Activated CD8-positive, alpha-beta T cell treated with anti-CD3 and anti-CD28 coated beads for 36 hours (primary cell): ENCODE data around the gene CLNK. TPM values are rescaled to one million over a fixed set of nuclear protein-coding genes. Genes with fewer than 3 reads are reported as not detected.
A peak's percentile ranks its signal among the peaks of the same experiment; 100 is the strongest.
"Not testable (repeated sequence)": the region's sequence is repeated elsewhere in the genome, so short reads cannot be mapped to it uniquely, and the experiment has no call there.

Experiments
- ATAC-seq: fragments of 200-7000 bp; cut with Tn5 transposase; one replicate; pipeline ENCODE4 v1.10.0; 2021; ENCODE audit warnings: mild to moderate bottlenecking, moderate library complexity
- CTCF ChIA-PET: fragments of 350-600 bp; sonication (Branson Sonifier 250); formaldehyde crosslinking; loops from one replicate; lab custom pipeline; 2021; ENCODE audit warnings: antibody characterized with exemption; lab: Charles Lee
- POLR2A ChIA-PET: fragments of 350-600 bp; sonication (Branson Sonifier 250); formaldehyde crosslinking; loops from one replicate; lab custom pipeline; 2021; ENCODE audit warnings: antibody characterized with exemption; lab: Charles Lee
- DNase-seq: peaks from one replicate; pipeline ENCODE4 v3.0.0-alpha.2; 2020
- H3K27ac Mint-ChIP-seq: one replicate; pipeline ENCODE4 v1.8.0; 2021; ENCODE audit warnings: mild to moderate bottlenecking, mixed read lengths
- H3K27me3 Mint-ChIP-seq: one replicate; pipeline ENCODE4 v1.8.0; 2021; ENCODE audit warnings: mixed read lengths
- H3K36me3 Mint-ChIP-seq: one replicate; pipeline ENCODE4 v1.8.0; 2021; ENCODE audit warnings: low read depth, mixed read lengths
- H3K4me1 Mint-ChIP-seq: one replicate; pipeline ENCODE4 v1.8.0; 2021; ENCODE audit warnings: low read depth, mixed read lengths
- H3K4me3 Mint-ChIP-seq: one replicate; pipeline ENCODE4 v1.8.0; 2021; ENCODE audit warnings: mild to moderate bottlenecking, moderate library complexity, mixed read lengths
- H3K9me3 Mint-ChIP-seq: one replicate; pipeline ENCODE4 v1.8.0; 2021; ENCODE audit warnings: mixed read lengths
- CTCF ChIP-seq: fragments of 200-600 bp; IDR thresholded peaks from one replicate; pipeline ENCODE4 v1.8.0; 2022; ENCODE audit warnings: antibody characterized with exemption, mild to moderate bottlenecking
- intact Hi-C: fragments of 100-400 bp; cut with micrococcal nuclease; formaldehyde crosslinking; loops from one replicate; pipeline ENCODE4 v1.10.0; 2022
- total RNA-seq, 2 experiments: library from RNA; stranded (reverse); gene quantifications; one replicate each; pipeline ENCODE4 v1.2.3, GENCODE V29; 2021

CLNK gene
- total RNA-seq, 2 experiments from 2014 or later: 0.18 TPM; not detected in 1

- no peak for DNase-seq
- H3K27me3 Mint-ChIP-seq: peaks cover 2% of the 10 kb centered on the region
- no peaks in the 10 kb centered on the region for H3K36me3 Mint-ChIP-seq
- TF ChIP-seq CTCF: no peak
- H3K4me1 Mint-ChIP-seq: peaks cover 4% of the 10 kb centered on the region
- intact Hi-C loops: no loop called here
- no peak overlapping the region for H3K4me3 Mint-ChIP-seq
- CTCF ChIA-PET: interaction anchor here (1.0 kb wide), 1 partner anchor 148 kb away, joined by 3 read pairs; no protein-coding TSS in a partner anchor
- H3K9me3 Mint-ChIP-seq: no peaks in the 10 kb centered on the region
- no peak overlapping the region for H3K27ac Mint-ChIP-seq
- POLR2A ChIA-PET: no interaction called here
- no peak for ATAC-seq
Observed at GRCh38 chr4:10623241-10623640, 61.3 kb downstream of the CLNK start.

- POLR2A ChIA-PET: no interaction called here
- CTCF ChIA-PET: interaction anchor here (1.0 to 1.3 kb wide), 2 partner anchors 24 to 148 kb away, joined by 3 read pairs; no protein-coding TSS in a partner anchor
- Mint-ChIP-seq H3K27ac (no peak overlapping the region), H3K4me1 (peaks cover 4% of the 10 kb centered on the region), H3K27me3 (peaks cover 2% of the 10 kb centered on the region), H3K9me3 (no peaks in the 10 kb centered on the region), H3K4me3 (no peak overlapping the region), H3K36me3 (no peaks in the 10 kb centered on the region)
- DNase-seq (peak; percentile 18), ATAC-seq (peak; percentile 45)
- intact Hi-C loops: no loop called here
- TF ChIP-seq CTCF: peak; percentile 22
Observed at GRCh38 chr4:10622728-10623127, 61.8 kb downstream of the CLNK start.

GRCh38 chr4:10620935-10621488 is 63.6 kb downstream of the CLNK start:
- no peak overlapping the region for H3K27ac Mint-ChIP-seq
- DNase-seq (no peak), ATAC-seq (no peak)
- no peaks in the 10 kb centered on the region for H3K27me3 Mint-ChIP-seq
- CTCF ChIA-PET: no interaction called here
- peaks cover 4% of the 10 kb centered on the region for H3K4me1 Mint-ChIP-seq
- POLR2A ChIA-PET: no interaction called here
- no peaks in the 10 kb centered on the region for H3K9me3 Mint-ChIP-seq
- intact Hi-C loops: no loop called here
- H3K36me3 Mint-ChIP-seq: no peaks in the 10 kb centered on the region
- no peak overlapping the region for H3K4me3 Mint-ChIP-seq
- TF ChIP-seq CTCF: no peak

- H3K27ac Mint-ChIP-seq: no peak overlapping the region
- intact Hi-C loops: no loop called here
- ATAC-seq (no peak), DNase-seq (no peak)
- H3K27me3 Mint-ChIP-seq: no peaks in the 10 kb centered on the region
- no peak for TF ChIP-seq CTCF
- no peak overlapping the region for H3K4me3 Mint-ChIP-seq
- H3K4me1 Mint-ChIP-seq: no peaks in the 10 kb centered on the region
- no peaks in the 10 kb centered on the region for H3K9me3 Mint-ChIP-seq
- CTCF ChIA-PET: no interaction called here
- no peaks in the 10 kb centered on the region for H3K36me3 Mint-ChIP-seq
- POLR2A ChIA-PET: no interaction called here
Observed at GRCh38 chr4:10619855-10620254, 64.7 kb downstream of the CLNK start.

- H3K4me3 Mint-ChIP-seq: no peak overlapping the region
- H3K27me3 Mint-ChIP-seq: no peaks in the 10 kb centered on the region
- no peaks in the 10 kb centered on the region for H3K9me3 Mint-ChIP-seq
- H3K27ac Mint-ChIP-seq: no peak overlapping the region
- intact Hi-C loops: no loop called here
- H3K4me1 Mint-ChIP-seq: no peaks in the 10 kb centered on the region
- ChIA-PET CTCF (interaction anchor here (0.9 kb wide), 1 partner anchor 9 kb away, joined by 3 read pairs; no protein-coding TSS in a partner anchor), POLR2A (interaction anchor here (0.6 kb wide), 1 partner anchor 455 kb away, joined by 3 read pairs; no protein-coding TSS in a partner anchor)
- no peak for ATAC-seq
- no peak for DNase-seq
- no peak for TF ChIP-seq CTCF
- no peaks in the 10 kb centered on the region for H3K36me3 Mint-ChIP-seq
Observed at GRCh38 chr4:10619220-10619619, 65.3 kb downstream of the CLNK start.

- intact Hi-C loops, DNase-seq, H3K4me3 Mint-ChIP-seq, H3K9me3 Mint-ChIP-seq, H3K27ac Mint-ChIP-seq, CTCF ChIA-PET, POLR2A ChIA-PET, H3K4me1 Mint-ChIP-seq, ATAC-seq, H3K36me3 Mint-ChIP-seq, H3K27me3 Mint-ChIP-seq: not testable (repeated sequence)
Observed at GRCh38 chr4:10614926-10615325, 69.6 kb downstream of the CLNK start.
